ENCODE results near the gene CCNL2. TPM values are rescaled to one million over a fixed set of nuclear protein-coding genes. Genes with fewer than 3 reads are reported as not detected.
"Not testable (repeated sequence)": the region's sequence is repeated elsewhere in the genome, so short reads cannot be mapped to it uniquely, and the experiment has no call there.

CCNL2 gene
- 100 to 1,000 TPM; 187 to 244 TPM for total RNA-seq
- 255 TPM for polyA plus RNA-seq (2013, experiment 1 of 2)
- 217 TPM for polyA plus RNA-seq (2013, experiment 2 of 2)
- long read RNA-seq, experiment 1, partial matches to known transcripts = 5 of 23 reads
- long read RNA-seq, experiment 1, other reads (novel, unspliced or antisense) = 13 of 23 reads
- long read RNA-seq, experiment 2, transcript CCNL2-201 (11 exons, 2,305 nt) = major isoform, 74 of 351 reads
- long read RNA-seq, experiment 2, transcript CCNL2-202 (6 exons, 1,186 nt) = minor isoform, 7 of 351 reads
- long read RNA-seq, experiment 2, transcript CCNL2-204 (6 exons, 3,082 nt) = minor isoform, 20 of 351 reads
- long read RNA-seq, experiment 2, partial matches to known transcripts = 7 of 351 reads
- long read RNA-seq, experiment 2, other reads (novel, unspliced or antisense) = 242 of 351 reads
- long read RNA-seq, experiment 3, transcript CCNL2-202 (6 exons, 1,186 nt) = minor isoform, 10 of 566 reads
- long read RNA-seq, experiment 3, transcript CCNL2-201 (11 exons, 2,305 nt) = major isoform, 83 of 566 reads
- long read RNA-seq, experiment 3, transcript CCNL2-204 (6 exons, 3,082 nt) = minor isoform, 12 of 566 reads
- long read RNA-seq, experiment 3, partial matches to known transcripts = 121 of 566 reads
- long read RNA-seq, experiment 3, other reads (novel, unspliced or antisense) = 337 of 566 reads
- long read RNA-seq, experiment 4, partial matches to known transcripts = 4 of 11 reads
- long read RNA-seq, experiment 4, other reads (novel, unspliced or antisense) = 4 of 11 reads

GRCh38 chr1:1399187-1399871 lies at the start of gene CCNL2:
CCNL2 (minus strand) TSS chr1:1399335; CDS start chr1:1399306, 29 bp downstream.
- Histone ChIP-seq H3K27me3 (ENCODE audit: control insufficient read depth, insufficient read depth, low read length, poor library complexity, severe bottlenecking) (no peaks in the 10 kb centered on the region), H3K9me3 (ENCODE audit: control insufficient read depth, low read length) (no peaks in the 10 kb centered on the region), H3K4me1 (ENCODE audit: control insufficient read depth, insufficient read depth, low read length) (peaks cover 20% of the 10 kb centered on the region), H3K27ac (ENCODE audit: low read depth, low read length) (peak within 1 kb of the TSS; percentile 73), H3K9ac (ENCODE audit: extremely low read depth, low read length, poor library complexity, severe bottlenecking) (peak within 1 kb of the TSS; percentile 90), H3K36me3 (ENCODE audit: control insufficient read depth, insufficient read depth, low read length) (peaks cover 64% of the 10 kb centered on the region), H3K4me3 (ENCODE audit: low read length) (peak within 1 kb of the TSS; percentile 98)
- peaks cover 25% of the 10 kb centered on the region for H3K4me1 Mint-ChIP-seq
- WGBS, 2 experiments (ENCODE audit: insufficient coverage in 1 of 2, insufficient read length in 1 of 2) = 0% methylated on average over 49 to 86 of the region's 86 CpGs
- peak; percentile 100 for DNase-seq
- H3K27me3 Mint-ChIP-seq (ENCODE audit: insufficient read depth) = no peaks in the 10 kb centered on the region
- TF ChIP-seq, protein P1, sequence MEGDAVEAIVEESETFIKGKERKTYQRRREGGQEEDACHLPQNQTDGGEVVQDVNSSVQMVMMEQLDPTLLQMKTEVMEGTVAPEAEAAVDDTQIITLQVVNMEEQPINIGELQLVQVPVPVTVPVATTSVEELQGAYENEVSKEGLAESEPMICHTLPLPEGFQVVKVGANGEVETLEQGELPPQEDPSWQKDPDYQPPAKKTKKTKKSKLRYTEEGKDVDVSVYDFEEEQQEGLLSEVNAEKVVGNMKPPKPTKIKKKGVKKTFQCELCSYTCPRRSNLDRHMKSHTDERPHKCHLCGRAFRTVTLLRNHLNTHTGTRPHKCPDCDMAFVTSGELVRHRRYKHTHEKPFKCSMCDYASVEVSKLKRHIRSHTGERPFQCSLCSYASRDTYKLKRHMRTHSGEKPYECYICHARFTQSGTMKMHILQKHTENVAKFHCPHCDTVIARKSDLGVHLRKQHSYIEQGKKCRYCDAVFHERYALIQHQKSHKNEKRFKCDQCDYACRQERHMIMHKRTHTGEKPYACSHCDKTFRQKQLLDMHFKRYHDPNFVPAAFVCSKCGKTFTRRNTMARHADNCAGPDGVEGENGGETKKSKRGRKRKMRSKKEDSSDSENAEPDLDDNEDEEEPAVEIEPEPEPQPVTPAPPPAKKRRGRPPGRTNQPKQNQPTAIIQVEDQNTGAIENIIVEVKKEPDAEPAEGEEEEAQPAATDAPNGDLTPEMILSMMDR (conservative IDR thresholded peaks at IDR 0.05) = peak; percentile 73
- peak within 1 kb of the TSS; percentile 88 for H3K4me3 Mint-ChIP-seq
- peak within 1 kb of the TSS; percentile 93 for H3K27ac Mint-ChIP-seq
- no peaks in the 10 kb centered on the region for H3K9me3 Mint-ChIP-seq
- H3K36me3 Mint-ChIP-seq (ENCODE audit: low read depth) = peaks cover 67% of the 10 kb centered on the region

DNA sequence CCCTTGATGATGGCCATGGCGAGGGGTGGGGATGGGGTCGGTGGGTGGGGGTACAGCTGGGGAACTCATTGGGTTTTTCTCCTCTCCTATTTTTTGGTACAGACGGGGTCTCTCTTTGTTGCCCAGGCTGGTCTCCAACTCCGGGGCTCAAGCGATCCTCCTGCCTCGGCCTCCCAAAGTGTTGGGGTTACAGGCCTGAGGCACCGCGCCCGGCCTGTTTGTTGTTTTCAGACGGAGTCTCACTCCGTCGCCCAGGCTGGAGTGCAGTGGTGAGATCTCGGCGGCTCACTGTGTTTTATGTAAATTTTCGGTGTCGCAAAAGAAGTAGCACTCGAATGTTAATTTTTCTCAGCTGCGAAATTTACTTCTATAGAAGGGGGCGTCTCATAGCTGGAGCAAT lies 47.5 kb upstream of the CCNL2 start:
- not testable (repeated sequence) for H3K27ac ChIP-seq (ENCODE audit: low read depth, low read length); H3K4me1 ChIP-seq (ENCODE audit: control insufficient read depth, insufficient read depth, low read length); H3K4me1 Mint-ChIP-seq; H3K27me3 ChIP-seq (ENCODE audit: control insufficient read depth, insufficient read depth, low read length, poor library complexity, severe bottlenecking); H3K4me3 Mint-ChIP-seq; H3K36me3 ChIP-seq (ENCODE audit: control insufficient read depth, insufficient read depth, low read length); H3K4me3 ChIP-seq (ENCODE audit: low read length); H3K9me3 Mint-ChIP-seq; H3K27me3 Mint-ChIP-seq (ENCODE audit: insufficient read depth); DNase-seq; H3K9me3 ChIP-seq (ENCODE audit: control insufficient read depth, low read length); H3K27ac Mint-ChIP-seq; H3K9ac ChIP-seq (ENCODE audit: extremely low read depth, low read length, poor library complexity, severe bottlenecking); H3K36me3 Mint-ChIP-seq (ENCODE audit: low read depth)
- WGBS, 2 experiments (ENCODE audit: insufficient coverage in 1 of 2, insufficient read length in 1 of 2) = 91 to 95% methylated on average over 11 to 13 of the region's 19 CpGs

DNA sequence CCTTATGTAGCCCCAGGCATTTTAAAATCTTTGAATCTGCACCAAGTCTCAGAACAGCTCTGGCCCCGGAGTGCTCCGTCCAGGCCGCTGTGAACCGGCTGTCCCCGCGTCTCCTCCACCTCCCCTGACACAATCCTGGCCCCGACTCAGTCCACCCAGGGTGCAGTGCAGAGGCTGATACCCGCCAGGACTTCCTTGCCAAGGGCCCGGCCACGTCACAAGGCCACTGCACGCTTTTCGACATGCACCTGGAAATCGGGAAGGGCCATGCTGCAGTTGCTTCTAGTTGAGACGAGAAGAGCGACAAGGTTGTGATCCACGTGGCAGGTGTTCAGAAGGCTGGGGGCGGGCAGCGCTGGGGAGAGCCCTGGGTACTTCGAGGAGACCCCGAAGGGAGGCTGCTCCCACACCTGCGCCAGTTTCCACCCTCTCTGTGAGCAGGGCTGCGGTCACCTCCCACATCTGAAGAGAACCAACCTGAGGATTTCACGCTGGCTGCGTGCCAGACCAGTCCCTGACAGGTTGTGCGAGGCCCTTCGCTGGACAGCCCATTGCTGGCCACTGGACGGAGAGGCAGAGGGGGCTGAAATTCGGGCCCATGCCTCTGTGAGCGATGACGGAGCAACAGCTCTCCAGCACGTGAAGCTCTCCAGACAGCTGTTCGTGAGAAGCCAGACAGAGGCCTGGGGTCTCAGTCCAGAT lies 43.1 kb upstream of the CCNL2 start:
- Mint-ChIP-seq H3K27ac (no peak overlapping the region), H3K36me3 (ENCODE audit: low read depth) (peaks cover 3% of the 10 kb centered on the region), H3K27me3 (ENCODE audit: insufficient read depth) (no peaks in the 10 kb centered on the region), H3K4me1 (no peaks in the 10 kb centered on the region), H3K4me3 (no peak overlapping the region), H3K9me3 (no peaks in the 10 kb centered on the region)
- Histone ChIP-seq H3K27ac (ENCODE audit: low read depth, low read length) (no peak overlapping the region), H3K9ac (ENCODE audit: extremely low read depth, low read length, poor library complexity, severe bottlenecking) (no peak overlapping the region), H3K36me3 (ENCODE audit: control insufficient read depth, insufficient read depth, low read length) (no peaks in the 10 kb centered on the region), H3K9me3 (ENCODE audit: control insufficient read depth, low read length) (no peaks in the 10 kb centered on the region), H3K4me3 (ENCODE audit: low read length) (no peak overlapping the region), H3K27me3 (ENCODE audit: control insufficient read depth, insufficient read depth, low read length, poor library complexity, severe bottlenecking) (no peaks in the 10 kb centered on the region), H3K4me1 (ENCODE audit: control insufficient read depth, insufficient read depth, low read length) (no peaks in the 10 kb centered on the region)
- 93 to 96% methylated on average over 32 of the region's 32 CpGs for WGBS, 2 experiments (ENCODE audit: insufficient coverage in 1 of 2, insufficient read length in 1 of 2)
- TF ChIP-seq, protein P1 (conservative IDR thresholded peaks at IDR 0.05) = no peak
- no peak for DNase-seq
